GM21528 (cell line): ENCODE measurements around the gene PKD2L2.
"Not testable (repeated sequence)": the region's sequence is repeated elsewhere in the genome, so short reads cannot be mapped to it uniquely, and the experiment has no call there.

Experiments
- ATAC-seq: cut with Tn5 transposase; IDR thresholded peaks from one replicate; pipeline ENCODE4 v1.9.1; 2021; ENCODE audit warnings: mild to moderate bottlenecking, moderate library complexity; ENCODE audit not compliant: unreplicated experiment, low FRiP score

Gene PKD2L2

DNA sequence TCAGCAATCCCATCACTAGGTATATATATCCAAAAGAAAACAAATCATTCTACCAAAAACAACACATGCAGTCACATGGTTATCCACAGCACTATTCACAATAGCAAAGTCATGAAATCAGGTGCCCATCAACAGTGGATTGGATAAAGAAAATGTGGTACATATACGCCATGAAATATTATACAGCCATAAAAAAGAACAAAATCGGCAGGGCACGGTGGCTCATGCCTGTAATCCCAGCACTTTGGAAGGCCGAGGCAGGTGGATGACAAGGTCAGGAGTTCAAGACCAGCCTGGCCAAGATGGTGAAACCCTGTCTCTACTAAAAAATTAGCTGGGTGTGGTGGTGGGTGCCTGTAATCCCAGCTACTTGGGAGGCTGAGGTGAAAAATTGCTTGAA lies 55.0 kb downstream of the PKD2L2 start:
- ATAC-seq, result not testable (repeated sequence)

DNA sequence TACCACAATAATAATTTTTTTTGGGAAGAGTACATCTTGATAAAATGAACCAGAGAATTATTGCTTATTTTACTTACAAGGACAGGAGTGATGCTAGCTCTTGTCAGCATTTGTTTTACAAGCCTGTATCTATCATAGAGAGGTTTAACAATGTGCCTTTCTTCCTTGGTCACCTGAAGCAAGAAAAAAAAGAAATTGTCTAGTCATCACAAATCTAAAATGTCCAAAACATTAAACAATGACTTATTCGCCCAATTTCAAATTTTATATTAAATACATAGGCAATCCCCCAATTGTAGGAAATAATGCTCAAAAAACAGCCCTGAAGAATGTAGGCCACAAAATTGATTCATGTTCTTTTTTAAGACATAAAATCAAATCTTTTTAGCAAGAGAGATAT lies 56.6 kb downstream of the PKD2L2 start:
- ATAC-seq, result no peak

DNA sequence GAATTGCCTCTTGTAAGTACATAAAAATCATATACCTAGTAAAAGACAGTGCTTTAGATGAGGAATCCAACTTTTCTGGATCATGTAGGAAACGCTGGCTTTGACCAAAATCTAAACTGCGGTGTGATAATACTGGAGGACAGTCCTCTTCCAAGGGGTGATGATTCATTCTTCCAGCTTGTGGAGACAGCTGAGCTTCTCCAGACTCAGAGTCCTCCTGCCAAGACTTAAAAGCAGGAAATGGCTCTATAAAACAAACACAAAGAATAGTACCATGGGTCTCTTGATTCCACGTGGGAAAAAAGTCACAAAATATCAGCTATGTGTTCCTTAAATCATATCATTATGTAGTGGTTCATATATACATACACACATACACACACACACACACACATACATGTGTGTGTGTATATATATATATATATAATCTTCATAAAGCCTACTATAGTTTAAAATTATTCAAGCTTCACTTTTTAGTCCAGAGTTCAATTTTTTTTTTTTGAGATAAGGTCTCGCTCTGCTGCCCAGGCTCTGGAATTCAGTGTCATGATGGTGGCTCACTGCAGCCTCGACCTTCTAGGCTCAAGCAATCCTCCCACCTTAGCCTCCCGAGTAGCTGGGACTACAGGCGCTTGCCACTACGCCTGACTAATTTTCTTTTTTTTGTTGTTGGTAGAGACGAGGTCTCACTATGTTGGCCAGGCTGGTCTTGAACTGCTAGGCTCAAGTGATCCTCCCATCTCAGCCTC lies 65.0 kb downstream of the PKD2L2 start:
- ATAC-seq, result no peak

DNA sequence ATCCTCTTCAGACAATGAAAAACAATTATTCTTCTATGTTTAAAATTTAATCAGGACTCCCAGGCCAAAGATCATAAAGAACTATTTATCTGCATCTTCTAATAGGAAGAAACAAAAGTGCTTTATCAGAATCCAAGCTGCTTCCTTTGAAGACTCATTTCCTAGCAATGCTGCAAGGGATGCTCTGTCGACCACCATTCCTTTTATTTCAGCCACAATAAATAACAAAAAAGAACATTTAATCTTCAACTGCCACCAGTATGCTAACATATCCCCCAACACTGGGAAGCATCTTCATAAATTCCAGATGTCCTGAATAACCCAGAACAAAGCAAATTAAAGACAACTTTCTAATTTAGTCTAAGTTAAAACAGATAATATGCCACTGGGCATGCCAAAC lies 68.7 kb downstream of the PKD2L2 start:
- ATAC-seq, result no peak

GRCh38 chr5:137959488-137959887 lies 70.2 kb downstream of the PKD2L2 start:
- no peak for ATAC-seq

DNA sequence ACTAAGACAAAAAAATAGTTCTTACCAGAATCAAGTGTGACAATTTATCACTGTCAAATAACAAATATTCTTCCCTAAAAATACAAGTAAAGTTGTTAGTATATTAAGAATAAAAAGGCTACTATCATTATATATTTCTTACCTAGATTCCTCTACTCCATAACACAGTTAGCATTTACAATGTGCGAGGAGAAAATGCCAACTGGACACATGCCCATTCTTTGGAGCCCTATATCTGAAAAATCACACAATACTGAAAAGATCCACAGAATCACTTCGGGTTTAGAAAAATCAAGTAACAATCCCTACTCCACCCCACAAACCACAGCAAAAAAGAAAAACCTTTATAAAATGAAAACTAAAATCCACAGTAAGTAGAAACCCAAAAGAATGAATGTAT lies 70.9 kb downstream of the PKD2L2 start:
- ATAC-seq, result no peak

DNA sequence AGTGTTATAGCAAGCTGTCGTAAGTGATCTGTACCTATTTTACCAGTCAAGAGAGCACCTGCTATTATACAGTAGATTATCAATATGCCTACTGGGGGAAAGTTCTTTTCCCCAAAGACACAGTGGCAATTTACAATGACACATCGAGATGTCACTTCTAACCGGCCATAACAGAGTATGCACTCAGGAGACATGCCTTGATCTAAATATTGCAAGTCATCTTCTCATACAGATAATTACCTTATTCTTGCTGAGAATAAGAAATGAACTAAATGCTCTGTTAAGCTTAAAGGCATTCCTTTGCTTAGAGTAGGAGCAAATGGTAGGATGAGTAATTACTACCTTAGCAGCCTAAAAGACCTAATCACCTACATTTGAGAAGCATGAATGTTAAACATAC lies 71.6 kb downstream of the PKD2L2 start:
- no peak for ATAC-seq

DNA sequence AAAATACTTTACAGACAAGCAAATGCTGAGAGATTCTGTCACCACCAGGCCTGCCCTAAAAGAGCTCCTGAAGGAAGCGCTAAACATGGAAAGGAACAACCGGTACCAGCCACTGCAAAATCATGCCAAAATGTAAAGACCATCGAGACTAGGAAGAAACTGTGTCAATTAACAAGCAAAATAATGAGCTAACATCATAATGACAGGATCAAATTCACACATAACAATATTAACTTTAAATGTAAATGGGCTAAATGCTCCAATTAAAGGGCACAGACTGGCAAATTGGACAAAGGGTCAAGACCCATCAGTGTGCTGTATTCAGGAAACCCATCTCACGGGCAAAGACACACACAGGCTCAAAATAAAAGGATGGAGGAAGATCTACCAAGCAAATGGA lies 81.1 kb downstream of the PKD2L2 start:
- not testable (repeated sequence) for ATAC-seq

GRCh38 chr5:137975208-137975607 lies 86.0 kb downstream of the PKD2L2 start:
- ATAC-seq, result no peak

- no peak for ATAC-seq
Observed at GRCh38 chr5:137989419-137989818, 100.2 kb downstream of the PKD2L2 start.
